ENCODE results near the gene SAG.

DNA sequence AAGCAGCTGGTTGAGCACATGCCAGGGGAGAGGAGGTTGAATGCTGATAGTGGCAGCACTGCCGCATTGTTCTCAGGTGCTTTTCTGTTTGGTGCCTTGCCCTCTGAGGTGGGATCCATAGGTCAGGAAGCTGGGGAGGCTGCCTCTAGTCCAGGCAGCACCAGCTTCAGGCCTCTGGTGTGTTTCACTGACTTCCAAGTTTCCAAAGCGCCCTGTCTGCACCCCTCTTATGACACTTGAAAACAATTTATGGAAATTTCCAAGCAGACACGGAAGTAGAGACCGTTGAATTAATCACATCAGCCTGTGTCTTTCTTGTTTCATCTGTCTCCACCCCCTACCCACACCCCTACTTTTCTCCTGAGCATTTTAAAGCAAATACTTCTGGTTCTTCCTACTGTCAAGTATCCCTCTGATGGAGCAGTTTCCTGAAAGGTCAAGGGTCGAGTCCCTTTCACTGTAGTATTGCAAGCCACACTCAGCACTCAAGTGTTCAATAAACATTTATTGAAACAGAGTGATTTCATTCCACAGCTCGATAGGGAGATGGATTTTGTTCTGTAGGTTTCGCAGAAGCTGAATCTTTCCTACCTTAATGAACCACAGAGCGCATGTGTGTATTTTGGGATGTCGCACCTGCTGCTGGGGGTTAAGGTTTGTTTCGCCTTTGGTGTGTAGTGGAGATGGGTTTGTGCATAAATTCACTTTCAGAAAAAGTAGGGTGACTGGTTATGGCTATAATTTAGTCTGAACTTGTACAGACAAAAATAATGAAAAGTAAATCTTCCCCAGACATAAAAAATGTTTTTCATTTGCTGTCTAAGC, 68.1 kb downstream of the SAG start:
- TF ChIP-seq POLR2A (IDR thresholded peaks at IDR 0.05; ENCODE audit: low read depth, low read length) (no peak), POLR2AphosphoS5 (IDR thresholded peaks at IDR 0.05; ENCODE audit: low read depth, low read length) (no peak)
